A673 (cell line): Measurements from ENCODE around the gene DACT3.

Experiments
- EZH2 ChIP-seq: fragments of 200-600 bp; sonication (generic); IDR thresholded peaks from 2 replicates; pipeline ENCODE4 v1.6.1; 2017; ENCODE audit warnings: borderline replicate concordance, low read depth, mild to moderate bottlenecking, mixed read lengths, antibody characterized with exemption, low read length; ENCODE audit not compliant: poor library complexity, severe bottlenecking
- TF ChIP-seq, protein P1 (sequence below): fragments of 300-800, 200-600 bp; sonication (generic); conservative IDR thresholded peaks from 2 replicates; pipeline ENCODE4 v1.5.1; 2017; ENCODE audit warnings: low read depth, mild to moderate bottlenecking, antibody characterized with exemption, low read length, moderate library complexity, mixed read lengths

DNA sequence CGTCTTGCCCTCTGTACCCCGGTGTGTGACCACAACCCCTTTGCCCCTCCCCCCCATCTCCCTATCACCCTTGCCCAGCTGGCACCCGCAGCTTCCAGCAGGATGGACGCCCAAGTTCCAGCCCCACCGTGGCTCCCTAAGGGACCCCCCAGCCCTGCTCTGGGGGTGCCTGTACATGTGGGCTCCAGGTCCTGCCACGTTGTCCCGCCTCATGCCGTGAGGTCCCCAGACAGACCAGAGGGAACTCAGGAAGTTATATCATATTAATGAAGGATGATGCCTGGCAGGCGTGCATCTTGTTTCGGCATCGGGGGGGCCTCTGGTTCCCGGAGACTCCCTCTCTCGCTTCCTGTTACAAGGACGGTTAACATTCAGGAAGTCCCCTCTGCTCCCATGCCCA lies 34.5 kb downstream of the DACT3 start:
- TF ChIP-seq EZH2 = no peak
- TF ChIP-seq, protein P1, sequence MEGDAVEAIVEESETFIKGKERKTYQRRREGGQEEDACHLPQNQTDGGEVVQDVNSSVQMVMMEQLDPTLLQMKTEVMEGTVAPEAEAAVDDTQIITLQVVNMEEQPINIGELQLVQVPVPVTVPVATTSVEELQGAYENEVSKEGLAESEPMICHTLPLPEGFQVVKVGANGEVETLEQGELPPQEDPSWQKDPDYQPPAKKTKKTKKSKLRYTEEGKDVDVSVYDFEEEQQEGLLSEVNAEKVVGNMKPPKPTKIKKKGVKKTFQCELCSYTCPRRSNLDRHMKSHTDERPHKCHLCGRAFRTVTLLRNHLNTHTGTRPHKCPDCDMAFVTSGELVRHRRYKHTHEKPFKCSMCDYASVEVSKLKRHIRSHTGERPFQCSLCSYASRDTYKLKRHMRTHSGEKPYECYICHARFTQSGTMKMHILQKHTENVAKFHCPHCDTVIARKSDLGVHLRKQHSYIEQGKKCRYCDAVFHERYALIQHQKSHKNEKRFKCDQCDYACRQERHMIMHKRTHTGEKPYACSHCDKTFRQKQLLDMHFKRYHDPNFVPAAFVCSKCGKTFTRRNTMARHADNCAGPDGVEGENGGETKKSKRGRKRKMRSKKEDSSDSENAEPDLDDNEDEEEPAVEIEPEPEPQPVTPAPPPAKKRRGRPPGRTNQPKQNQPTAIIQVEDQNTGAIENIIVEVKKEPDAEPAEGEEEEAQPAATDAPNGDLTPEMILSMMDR = no peak
